Stimulated activated CD8-positive, alpha-beta memory T cell treated with anti-CD3 and anti-CD28 coated beads, Interleukin-12 subunit alpha, Interleukin-12 subunit beta, amount 100 ng/mL, for 4 hours (primary cell): ENCODE measurements around the gene PGBD4.

Source experiments
- DNase-seq: peaks from one replicate; pipeline ENCODE4 v3.0.0-alpha.2; 2020; ENCODE audit warnings: low read depth

The PGBD4 gene

DNA sequence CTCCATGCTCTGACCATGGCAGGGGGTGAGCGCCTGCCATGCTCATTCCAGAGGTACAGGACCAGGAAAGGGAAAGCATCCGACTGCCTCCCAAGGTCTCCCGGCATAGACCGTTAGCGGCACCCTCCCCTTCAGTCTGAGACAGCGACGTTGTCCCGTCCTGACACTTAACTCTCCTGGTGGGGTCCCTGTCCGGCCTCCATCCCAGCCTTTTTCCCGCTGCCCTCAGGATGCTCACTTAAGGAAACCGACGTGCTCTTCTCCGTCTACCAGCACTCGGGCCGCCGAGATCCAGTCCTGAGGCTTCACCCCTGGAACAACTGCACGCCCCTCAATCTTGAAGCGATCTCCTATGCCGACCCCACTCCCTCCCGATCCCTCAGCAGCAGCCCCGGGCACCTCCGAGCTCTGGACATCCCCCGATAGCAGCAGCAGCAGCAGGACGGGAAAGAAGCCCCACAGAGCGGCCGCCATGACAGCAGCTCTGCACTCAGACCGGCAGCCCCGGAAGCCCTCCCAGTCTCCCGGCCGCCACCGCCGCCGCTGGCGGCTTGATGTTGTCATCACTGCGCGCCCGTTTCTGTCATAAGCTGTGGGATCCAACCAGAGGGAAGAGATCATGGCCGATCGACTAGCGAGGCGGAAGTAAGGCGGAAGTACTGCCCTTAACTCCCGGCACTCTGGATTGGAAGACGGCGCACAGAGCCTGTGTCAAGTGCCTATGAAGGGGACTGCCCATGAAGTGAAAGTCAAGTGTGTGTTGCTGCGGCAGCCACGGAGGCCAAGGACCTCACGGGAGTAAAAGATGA is at the start of gene PGBD4, which contains the start of gene EMC7:
TSS of gene PGBD4 (plus strand) at position 718 of the 809 bp plus-strand sequence. CDS start 449 bp downstream, outside the sequence.
TSS of gene EMC7 (minus strand) at position 497 of the 809 bp plus-strand sequence. CDS start at position 474, 23 bp downstream.
- peak; percentile 99 for DNase-seq

DNA sequence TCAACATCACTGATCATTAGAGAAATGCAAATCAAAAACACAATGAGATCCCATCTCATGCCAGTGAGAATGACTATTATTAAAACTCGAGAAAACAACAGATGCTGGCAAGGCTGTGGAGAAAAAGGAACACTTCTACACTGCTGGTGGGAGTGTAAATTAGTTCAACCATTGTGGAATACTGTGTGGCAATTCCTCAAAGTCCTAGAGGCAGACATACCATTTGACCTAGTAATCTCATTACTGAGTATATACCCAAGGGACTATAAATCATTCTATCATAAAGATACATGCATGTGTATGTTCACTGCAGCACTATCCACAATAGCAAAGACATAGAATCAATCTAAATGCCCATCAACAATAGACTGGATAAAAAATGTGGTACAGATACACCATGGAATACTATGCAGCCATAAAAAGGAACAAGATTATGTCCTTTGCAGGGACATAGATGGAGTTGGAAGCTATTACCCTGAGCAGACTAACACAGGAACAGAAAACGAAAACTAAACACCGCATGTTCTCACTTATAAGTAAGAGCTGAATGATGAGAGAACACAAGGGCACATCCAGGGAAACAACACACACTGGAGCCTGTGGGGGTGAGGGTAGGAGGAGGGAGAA is 47.7 kb upstream of the PGBD4 start:
- DNase-seq: no peak

DNA sequence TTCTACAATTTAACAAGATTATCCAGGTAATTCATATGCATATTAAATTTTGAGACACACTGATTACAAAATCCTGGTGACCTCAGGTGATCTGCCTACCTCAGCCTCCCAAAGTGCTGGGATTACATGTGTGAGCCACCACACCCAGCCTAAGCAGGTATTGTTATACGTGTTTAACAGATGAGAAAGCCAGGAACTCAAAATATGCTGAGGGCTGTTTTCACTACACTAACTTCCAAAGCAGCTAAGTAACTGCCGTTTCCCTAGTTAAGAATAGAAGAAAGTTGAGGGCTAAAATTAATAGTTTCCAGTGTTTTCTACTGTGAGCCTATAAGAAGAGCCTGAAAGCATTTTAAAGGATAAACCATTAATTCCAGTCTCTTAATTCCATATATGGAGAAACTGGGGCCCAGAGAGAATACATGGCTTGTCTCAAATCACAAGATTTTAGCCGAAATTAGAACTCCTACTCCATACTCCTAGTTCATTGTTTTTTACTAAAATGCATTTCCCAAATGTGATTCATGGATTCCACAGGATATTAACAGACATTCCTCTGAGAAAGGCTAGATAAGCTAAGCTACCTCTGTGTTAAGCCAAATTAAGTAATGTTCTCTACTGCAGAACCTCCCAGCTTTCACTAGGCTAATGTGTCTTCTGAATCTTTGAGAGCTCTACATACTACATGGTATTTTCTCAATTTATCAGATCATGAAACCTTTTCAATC is 45.9 kb upstream of the PGBD4 start:
- DNase-seq: no peak

DNA sequence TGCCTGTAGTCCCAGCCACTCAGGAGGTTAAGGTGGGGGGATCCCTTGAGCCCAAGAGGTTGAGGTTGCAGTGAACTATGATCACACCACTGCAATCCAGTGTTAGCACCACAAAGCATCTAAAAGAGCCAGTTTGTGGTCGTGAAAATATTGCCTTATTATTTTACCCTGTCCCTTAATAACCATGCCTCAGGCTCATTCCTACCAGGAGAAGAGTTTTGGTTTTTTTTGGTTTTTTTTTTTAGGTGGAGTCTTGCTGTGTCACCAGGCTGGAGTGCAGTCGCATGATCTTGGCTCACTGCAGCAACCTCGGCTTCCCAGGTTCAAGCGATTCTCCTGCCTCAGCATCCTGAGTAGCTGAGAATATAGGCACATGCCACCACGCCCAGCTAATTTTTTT is 45.0 kb upstream of the PGBD4 start:
- no peak for DNase-seq

DNA sequence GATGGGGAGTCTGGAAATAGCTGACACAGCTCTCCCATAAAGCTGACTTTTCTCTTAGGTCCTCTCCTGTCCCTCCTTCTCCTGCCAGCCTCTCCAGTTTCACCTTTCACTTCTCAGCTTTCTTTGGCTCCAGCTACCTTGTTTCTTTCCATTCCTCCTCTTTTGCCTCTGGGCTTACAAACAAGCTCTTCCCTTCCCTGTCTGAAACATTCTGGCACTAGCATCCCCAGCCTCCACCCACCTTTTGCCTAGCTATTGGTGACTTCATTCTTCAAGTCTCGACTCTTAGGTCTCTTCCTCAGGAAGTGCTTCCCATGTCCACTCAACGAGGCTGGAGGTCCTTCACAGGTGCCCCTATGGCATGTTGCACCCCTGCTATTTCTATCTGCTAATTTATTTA is 42.4 kb upstream of the PGBD4 start:
- DNase-seq: no peak

DNA sequence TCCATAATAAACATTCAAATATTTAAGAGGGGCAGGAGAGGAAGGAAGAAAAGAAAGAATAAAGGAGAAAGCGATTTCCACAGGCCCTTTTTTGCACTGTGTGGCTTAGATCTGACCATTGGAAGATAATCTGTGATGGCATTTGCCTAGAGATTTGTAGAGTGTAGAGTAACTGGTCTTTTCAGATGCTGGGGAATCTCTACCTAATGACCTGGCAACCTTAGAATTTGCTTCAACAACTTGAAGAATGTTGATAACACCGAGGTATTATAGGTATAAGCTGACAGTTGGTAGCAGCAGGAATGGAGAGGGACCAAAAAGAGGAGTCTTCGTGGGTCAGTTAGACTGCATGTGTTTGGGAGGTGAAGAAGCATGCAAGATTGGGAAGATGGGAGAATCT is 41.9 kb upstream of the PGBD4 start:
- no peak for DNase-seq

DNA sequence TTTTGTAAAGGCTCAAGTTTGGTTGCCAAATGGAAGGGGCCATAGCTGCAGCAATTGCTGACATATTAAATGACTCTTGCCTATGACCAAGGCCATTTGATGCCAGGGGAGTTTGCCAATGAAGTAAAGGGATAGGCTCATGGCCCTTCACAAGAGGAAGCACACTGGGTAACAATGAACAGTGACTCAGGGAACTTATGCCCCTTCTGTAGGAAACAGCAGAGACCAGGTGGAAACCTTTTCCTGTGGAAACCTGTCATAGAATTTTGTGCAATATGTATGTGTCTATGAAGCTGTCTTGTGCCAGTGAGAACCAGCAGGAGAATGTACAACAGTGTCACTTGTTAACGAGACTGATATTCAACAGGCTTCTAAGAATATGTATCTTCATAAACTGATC is 37.4 kb upstream of the PGBD4 start:
- DNase-seq: no peak

DNA sequence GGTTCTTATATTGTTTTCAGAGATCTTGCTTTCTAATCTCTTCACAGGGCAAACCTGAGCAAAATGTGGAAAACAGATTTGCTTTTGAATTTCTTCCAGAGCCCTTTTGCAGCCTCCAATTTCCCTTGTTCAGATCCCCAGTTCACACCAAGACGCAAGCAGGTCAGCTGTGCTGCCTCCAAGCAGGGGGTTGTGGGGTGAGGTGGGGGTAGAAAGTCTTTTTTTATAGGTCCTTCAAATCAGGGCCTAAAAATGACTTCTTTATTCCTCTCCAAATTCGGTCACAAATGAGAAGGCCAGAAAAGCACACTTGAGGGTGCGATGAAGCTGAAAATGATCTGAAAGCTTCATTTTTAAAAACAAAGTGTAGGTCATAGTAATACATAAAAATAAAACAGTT is 36.6 kb upstream of the PGBD4 start:
- DNase-seq: no peak

DNA sequence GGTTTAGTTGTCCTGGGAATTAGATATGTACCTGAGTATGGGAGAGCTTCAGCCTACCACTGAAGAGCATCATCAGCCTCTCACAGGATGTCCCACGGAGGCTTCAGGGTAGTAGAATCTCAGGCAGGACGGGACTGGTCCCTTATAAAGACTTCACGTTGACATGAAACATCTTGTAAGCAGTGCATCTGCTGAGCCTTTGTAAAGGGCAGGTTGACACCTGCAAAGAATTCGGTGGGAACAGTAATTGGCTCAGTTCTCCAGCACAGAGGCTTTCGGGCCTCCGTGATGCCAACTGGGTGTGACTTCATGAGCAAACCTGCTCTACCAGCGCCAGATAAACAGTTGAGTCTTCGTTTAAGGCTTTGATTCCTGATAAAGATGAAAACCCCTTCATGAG is 35.9 kb upstream of the PGBD4 start:
- DNase-seq: no peak

DNA sequence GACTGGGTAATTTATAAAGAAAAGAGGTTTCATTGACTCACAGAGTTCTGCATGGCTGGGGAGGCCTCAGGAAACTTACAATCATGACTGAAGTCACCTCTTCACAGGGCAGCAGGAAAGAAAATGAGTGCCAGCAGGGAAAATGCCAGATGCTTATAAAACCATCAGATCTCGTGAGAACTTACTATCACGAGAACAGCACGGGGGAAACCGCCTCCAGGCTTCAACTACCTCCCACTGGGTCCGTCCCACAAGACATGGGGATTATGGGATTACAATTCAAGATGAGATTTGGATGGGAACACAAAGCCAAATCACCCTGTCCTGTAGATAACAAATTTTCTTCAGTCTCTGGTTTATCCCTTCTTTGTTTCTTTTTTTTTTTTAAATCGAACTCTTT is 31.9 kb upstream of the PGBD4 start:
- DNase-seq: no peak

DNA sequence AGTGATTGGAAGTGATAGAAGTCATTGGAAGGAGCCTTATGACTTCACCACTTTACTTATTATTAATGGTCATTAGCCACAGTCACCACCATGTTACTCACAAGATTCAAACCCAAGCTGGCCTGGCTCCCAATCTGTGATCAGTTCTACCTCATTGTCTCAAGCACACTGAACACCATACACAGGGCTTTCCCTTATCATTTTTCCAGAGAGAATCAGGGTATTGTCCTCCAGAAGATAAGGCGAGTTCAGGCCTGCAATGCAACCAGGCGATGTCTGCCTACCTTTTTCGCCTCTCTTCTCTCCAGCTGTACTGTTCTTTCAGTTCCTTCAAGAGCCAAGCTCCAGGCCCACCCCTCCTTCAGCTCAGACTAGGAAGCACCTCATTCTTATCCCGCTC is 25.1 kb upstream of the PGBD4 start:
- no peak for DNase-seq

DNA sequence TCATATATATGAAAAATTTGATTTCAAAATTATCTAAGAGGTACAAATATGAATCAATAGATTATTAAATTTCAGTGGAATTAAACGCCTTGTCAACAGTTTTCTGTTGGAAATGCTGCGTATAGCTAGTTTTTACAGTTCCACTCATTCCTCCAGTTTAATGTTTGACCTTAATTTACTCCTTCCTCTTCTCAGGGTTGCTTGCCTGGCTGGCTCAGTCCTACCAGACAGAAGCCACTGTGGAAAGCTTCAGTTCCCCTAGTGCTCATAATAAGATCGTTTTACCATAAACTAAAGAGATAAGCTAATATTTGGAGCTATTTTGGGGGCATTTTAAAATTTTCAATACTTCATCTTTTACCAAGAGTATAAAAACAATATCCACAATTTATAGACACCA is 23.0 kb upstream of the PGBD4 start:
- DNase-seq: no peak

DNA sequence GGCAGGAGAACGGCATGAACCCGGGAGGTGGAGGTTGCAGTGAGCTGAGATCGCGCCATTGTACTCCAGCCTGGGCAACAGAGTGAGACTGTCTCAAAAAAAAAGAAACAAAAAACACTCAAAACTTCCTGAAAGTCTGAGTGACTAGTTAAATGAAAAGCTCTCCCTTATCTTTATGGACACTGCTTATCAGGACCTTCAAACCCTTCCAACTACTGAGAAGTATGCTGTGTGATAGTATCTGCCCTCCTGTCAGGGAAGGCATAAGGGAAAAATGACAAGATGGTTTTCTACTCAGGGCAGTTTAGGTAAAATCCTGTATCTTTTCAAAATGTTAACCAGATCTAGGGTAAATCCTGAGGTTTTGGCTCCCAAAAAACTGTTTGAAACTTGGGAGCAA is 22.0 kb upstream of the PGBD4 start:
- no peak for DNase-seq

DNA sequence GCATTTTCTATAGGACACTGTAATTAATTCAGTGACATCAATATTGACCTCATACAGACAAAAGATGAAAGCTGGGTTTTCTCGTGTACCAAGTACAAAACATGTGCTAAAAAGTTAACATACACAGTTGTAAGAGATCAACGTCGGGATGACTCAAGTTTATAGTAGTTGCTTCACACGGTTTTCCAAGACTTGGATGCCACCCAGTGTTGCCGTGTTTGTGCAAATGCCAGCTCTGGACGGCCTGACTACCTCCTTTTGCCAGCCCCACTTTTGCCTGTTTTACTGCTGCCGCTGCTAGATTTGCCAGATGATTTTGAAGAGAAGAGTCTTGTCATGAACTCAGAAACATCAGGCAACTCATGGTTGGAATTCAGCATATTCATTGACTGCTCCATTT is 17.8 kb upstream of the PGBD4 start:
- no peak for DNase-seq

DNA sequence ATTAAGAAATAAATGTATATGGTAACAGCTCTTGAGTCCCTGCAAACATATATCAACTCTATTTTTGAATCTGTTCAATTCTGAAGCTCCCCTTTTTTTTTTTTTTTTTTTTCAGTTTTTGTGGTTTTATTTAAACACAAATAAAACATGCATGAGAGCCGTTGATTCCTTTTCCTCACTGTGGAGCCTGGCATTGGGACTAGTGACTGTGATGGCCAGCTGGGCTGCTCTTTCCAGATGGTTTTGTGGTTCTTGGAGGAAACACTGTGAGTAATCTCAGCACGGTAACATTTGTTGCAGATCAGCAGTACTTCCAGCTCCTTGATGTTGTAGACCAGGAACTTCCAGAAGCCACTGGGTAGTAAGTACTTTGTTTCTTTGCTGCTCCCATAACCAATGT is 16.1 kb upstream of the PGBD4 start:
- no peak for DNase-seq

DNA sequence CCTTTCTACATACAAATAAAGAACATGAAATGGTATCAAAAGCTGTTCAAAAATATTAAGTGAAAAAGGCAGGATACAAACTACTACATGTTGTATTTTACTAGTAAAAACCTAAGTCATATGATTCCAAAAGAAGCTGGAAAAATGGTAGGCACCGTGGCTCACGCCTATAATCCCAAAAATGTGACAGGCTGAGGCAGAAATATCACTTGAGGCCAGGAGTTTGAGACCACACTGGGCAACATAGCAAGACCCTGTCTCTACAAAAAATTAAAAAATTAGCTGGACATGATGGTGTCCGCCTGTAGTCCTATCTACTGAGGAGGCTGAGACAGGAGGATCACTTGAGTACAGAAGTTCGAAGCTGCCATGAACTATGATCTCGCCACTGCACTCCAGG is 2.0 kb upstream of the PGBD4 start:
- DNase-seq: no peak

DNA sequence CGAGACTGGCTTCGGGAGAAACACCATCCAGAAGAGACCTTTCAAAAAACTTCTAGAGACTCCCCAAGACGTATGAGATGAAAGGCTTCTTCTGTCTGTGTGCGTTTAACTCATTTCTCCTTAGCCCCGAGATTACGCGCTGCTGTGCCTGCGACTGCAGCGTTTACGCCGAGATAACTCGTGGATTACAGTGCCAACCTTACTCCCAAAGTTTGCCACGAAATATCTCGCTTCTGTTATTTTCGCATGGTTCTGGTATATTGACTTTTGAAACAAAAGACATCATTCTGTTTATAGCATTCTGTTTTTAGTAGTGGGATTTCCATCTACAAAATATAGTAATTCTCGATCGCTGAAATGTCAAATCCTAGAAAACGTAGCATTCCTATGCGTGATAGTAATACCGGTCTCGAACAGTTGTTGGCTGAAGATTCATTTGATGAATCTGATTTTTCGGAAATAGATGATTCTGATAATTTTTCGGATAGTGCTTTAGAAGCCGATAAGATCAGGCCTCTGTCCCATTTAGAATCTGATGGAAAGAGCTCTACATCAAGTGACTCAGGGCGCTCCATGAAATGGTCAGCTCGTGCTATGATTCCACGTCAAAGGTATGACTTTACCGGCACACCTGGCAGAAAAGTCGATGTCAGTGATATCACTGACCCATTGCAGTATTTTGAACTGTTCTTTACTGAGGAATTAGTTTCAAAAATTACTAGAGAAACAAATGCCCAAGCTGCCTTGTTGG is 467 bp downstream of the PGBD4 start:
- no peak for DNase-seq

DNA sequence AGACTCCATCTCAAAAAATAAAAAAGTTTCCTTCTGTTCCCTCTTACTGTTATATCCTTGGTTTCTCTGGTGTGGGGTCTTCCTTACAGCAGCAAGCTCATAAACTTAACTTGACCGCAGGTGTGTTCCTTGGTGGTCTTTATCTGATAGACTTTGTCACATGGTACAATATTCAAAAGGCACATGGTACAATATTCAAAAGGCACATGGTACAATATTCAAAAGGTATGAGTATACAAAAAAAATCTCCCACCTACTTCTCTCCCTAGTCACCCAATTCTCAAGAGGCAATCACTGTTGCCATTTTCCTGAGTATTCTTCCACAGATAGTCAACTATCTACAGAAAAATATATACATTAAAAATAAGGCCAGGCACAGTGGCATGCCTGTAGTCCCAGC is 4.5 kb downstream of the PGBD4 start:
- DNase-seq: no peak

DNA sequence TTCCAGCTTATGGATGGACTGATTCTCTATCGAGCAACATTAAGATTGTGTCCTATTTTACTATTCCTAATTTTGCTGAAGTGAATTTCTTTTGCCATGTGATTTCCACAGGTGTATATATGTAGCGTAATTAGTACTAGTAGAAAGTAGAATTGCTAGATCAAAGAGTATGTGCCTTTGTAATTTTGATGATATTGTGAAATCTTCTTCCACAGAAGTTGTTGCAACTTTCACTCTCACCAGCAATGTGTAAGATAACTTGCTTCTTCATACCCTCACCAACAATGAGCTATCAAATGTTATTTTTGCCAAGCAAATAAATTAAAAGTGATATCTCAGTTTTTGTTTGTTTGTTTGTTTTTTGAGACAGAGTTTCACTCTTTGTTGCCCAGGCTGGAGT is 5.4 kb downstream of the PGBD4 start:
- DNase-seq: no peak

DNA sequence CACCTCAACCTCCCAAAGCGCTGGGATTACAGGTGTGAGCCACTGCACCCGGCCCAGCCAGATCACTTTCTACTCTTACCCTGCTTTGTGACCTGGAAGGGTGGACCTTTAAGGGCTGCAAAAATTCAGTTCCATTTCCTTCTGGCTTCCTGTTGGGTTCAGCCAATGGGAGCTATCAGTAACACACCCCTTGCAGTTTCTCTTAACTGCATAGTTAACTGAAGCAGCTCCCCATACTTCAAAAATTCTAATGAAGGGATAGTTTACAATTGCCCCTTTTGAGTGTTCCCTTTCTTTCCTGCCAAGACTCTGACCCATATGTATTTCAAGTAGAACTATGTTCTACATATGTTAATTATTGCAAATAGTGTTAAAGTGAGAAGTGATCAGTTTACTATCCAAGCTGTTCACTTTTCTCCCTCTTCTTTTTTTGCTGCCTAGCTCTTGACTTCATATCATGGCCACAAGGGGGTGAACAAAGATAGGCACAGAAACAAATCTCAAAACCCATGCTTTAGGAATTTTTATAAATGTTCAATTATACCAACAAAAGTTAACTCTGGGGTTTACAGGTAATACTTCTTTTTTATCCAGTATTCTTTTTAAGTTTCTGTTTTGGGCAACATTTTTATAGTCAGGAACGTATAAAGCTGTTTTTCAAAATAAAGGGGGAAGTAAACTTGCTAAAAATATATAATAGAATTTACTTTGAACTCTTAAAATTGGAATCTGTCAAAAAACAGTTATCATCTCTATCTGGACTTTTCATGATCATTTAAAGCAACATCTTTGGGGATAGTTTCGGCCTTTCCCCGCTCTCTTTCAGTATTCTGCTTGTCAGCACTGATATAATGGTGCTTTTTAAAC is 8.1 kb downstream of the PGBD4 start:
- no peak for DNase-seq

DNA sequence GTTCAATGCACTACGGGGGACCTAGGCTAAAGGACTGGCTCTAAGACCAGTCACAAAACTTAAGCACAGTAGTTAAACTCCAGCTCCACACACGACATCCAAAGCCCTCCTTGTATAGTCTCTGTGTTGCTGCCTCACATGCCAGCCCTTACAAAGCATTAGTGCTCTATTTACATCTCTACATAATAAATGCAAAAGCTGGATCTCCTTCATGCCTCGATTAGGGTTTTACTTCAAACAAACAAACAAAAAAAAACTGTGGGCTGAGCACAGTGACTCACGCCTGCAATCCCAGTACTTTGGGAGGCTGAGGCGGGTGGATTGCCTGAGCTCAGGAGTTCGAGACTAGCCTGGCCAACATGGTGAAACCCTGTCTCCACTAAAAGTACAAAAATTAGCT is 9.6 kb downstream of the PGBD4 start:
- no peak for DNase-seq
